Endodermal cell (in vitro differentiated cells): ENCODE data around the gene GUSB. TPM values are rescaled to one million over a fixed set of nuclear protein-coding genes. Genes with fewer than 3 reads are reported as not detected.
"Not testable (repeated sequence)": the region's sequence is repeated elsewhere in the genome, so short reads cannot be mapped to it uniquely, and the experiment has no call there.

Experiments used
- DNase-seq: peaks from one replicate; pipeline ENCODE4 v3.0.0-alpha.2; 2017
- H3K27ac ChIP-seq: 2 replicates; pipeline ENCODE4 v1.5.1; 2013; ENCODE audit warnings: mild to moderate bottlenecking, low read depth, low read length, moderate library complexity
- H3K27me3 ChIP-seq: 2 replicates; pipeline ENCODE4 v1.6.1; 2013; ENCODE audit warnings: mild to moderate bottlenecking, low read length, moderate library complexity; ENCODE audit not compliant: insufficient read depth, control insufficient read depth, poor library complexity, severe bottlenecking
- H3K36me3 ChIP-seq: 2 replicates; pipeline ENCODE4 v1.7.0; 2013; ENCODE audit warnings: mild to moderate bottlenecking, low read length, moderate library complexity; ENCODE audit not compliant: control insufficient read depth, insufficient read depth
- H3K4me1 ChIP-seq: one replicate; pipeline ENCODE4 v1.7.0; 2013; ENCODE audit warnings: low read length; ENCODE audit not compliant: control insufficient read depth, insufficient read depth
- H3K4me3 ChIP-seq: 2 replicates; pipeline ENCODE4 v1.5.1; 2013; ENCODE audit warnings: mild to moderate bottlenecking, low read length, moderate library complexity
- H3K9ac ChIP-seq: 2 replicates; pipeline ENCODE4 v1.6.1; 2013; ENCODE audit warnings: mild to moderate bottlenecking, low read length, moderate library complexity; ENCODE audit not compliant: poor library complexity, severe bottlenecking; ENCODE audit errors: extremely low read depth
- H3K9me3 ChIP-seq: 2 replicates; pipeline ENCODE4 v1.6.1; 2013; ENCODE audit warnings: mild to moderate bottlenecking, low read length, moderate library complexity; ENCODE audit not compliant: control insufficient read depth
- H3K27ac Mint-ChIP-seq: 2 replicates; pipeline ENCODE4 v1.8.0; 2020; ENCODE audit warnings: mixed read lengths
- H3K27me3 Mint-ChIP-seq: 2 replicates; pipeline ENCODE4 v1.8.0; 2021; ENCODE audit warnings: mild to moderate bottlenecking, mixed read lengths; ENCODE audit not compliant: insufficient read depth
- H3K36me3 Mint-ChIP-seq: 2 replicates; pipeline ENCODE4 v1.8.0; 2020; ENCODE audit warnings: low read depth, mixed read lengths
- H3K4me1 Mint-ChIP-seq: 2 replicates; pipeline ENCODE4 v1.8.0; 2020; ENCODE audit warnings: mixed read lengths
- H3K4me3 Mint-ChIP-seq: 2 replicates; pipeline ENCODE4 v1.8.0; 2020; ENCODE audit warnings: mild to moderate bottlenecking, moderate library complexity, mixed read lengths
- H3K9me3 Mint-ChIP-seq: 2 replicates; pipeline ENCODE4 v1.8.0; 2020; ENCODE audit warnings: mild to moderate bottlenecking, mixed read lengths
- WGBS, 2 experiments: methylation state at CpG; one replicate each; pipeline versions ENCODE4 v1.1.5 to v1.1.7; 2013; ENCODE audit warnings: missing lambda C conversion rate in 2 of 2, mixed read lengths in 1 of 2; ENCODE audit not compliant: insufficient coverage in 1 of 2, insufficient read length in 1 of 2; 5-methylcytosine and 5-hydroxymethylcytosine counted together
- total RNA-seq, 2 donors: library from RNA; stranded (reverse); fragmentation: NEBNext Ultra II Directional in 1 of 2; extraction: Animal tissue kit (Norgen Biotek cat#: 25700) in 1 of 2; gene quantifications; 2 replicates in 1 of 2; 3 replicates in 1 of 2; pipeline ENCODE4 v1.2.1, GENCODE V29; 2021
- TF ChIP-seq, protein P1 (sequence below): fragments of 200-600 bp; sonication (generic); conservative IDR thresholded peaks from 2 replicates; pipeline ENCODE4 v1.5.0; 2021; ENCODE audit warnings: antibody characterized with exemption, mild to moderate bottlenecking

The GUSB gene
- total RNA-seq, 2 donors from 2014 or later = 54.5 to 60.6 TPM

DNA sequence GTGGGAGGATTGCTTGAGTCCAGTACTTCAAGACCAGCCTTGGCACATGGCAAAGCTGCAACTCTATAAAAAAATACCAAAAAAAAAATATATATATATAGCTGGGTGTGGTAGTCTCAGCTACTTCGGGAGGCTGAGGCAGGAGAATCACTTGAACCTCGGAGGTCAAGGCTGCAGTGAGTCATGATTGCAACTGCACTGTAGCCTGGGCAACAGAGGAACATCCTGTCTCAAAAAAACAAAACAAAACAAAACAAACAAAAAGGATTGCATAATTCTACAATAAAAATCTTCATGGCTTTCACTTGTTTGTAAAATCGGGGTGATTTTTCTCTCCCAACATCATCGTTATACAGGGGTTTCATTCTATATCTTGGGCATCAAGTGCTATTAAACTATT, 35.1 kb downstream of the GUSB start:
- H3K27ac Mint-ChIP-seq = no peak overlapping the region
- no peak overlapping the region for H3K4me3 ChIP-seq
- H3K9me3 Mint-ChIP-seq = no peaks in the 10 kb centered on the region
- peaks cover 2% of the 10 kb centered on the region for H3K36me3 Mint-ChIP-seq
- TF ChIP-seq, protein P1, sequence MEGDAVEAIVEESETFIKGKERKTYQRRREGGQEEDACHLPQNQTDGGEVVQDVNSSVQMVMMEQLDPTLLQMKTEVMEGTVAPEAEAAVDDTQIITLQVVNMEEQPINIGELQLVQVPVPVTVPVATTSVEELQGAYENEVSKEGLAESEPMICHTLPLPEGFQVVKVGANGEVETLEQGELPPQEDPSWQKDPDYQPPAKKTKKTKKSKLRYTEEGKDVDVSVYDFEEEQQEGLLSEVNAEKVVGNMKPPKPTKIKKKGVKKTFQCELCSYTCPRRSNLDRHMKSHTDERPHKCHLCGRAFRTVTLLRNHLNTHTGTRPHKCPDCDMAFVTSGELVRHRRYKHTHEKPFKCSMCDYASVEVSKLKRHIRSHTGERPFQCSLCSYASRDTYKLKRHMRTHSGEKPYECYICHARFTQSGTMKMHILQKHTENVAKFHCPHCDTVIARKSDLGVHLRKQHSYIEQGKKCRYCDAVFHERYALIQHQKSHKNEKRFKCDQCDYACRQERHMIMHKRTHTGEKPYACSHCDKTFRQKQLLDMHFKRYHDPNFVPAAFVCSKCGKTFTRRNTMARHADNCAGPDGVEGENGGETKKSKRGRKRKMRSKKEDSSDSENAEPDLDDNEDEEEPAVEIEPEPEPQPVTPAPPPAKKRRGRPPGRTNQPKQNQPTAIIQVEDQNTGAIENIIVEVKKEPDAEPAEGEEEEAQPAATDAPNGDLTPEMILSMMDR = no peak
- no peak overlapping the region for H3K4me3 Mint-ChIP-seq
- H3K4me1 ChIP-seq = no peaks in the 10 kb centered on the region
- DNase-seq = no peak
- H3K27me3 ChIP-seq = no peaks in the 10 kb centered on the region
- no peaks in the 10 kb centered on the region for H3K4me1 Mint-ChIP-seq
- no peak overlapping the region for H3K27ac ChIP-seq
- H3K36me3 ChIP-seq = no peaks in the 10 kb centered on the region
- no peaks in the 10 kb centered on the region for H3K9me3 ChIP-seq
- no peak overlapping the region for H3K9ac ChIP-seq
- 95 to 100% methylated on average over 1 to 4 of the region's 4 CpGs for WGBS, 2 experiments
- no peaks in the 10 kb centered on the region for H3K27me3 Mint-ChIP-seq

DNA sequence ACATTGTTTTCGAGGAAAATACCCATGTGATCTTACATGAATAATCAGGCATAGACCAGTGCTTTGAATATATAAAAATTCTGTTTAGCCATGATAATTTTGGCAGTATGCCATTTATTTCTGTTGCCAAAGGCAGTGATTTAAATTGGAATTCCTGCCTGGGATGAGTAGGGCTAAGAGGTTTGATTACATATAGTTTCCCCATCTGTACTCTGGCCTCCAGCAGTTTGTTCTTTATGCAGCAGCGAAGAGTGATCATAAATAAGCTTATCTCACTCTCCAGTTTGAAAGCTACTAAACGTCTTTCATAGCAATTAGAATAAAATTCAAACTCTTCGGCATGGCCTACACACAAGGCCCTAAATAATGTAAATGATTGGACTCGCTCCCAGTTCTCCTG, 36.2 kb downstream of the GUSB start:
- not testable (repeated sequence) for H3K4me3 Mint-ChIP-seq, H3K36me3 ChIP-seq, H3K36me3 Mint-ChIP-seq, H3K9me3 Mint-ChIP-seq, H3K27me3 Mint-ChIP-seq, H3K4me3 ChIP-seq, H3K9me3 ChIP-seq, H3K27me3 ChIP-seq, H3K27ac Mint-ChIP-seq, H3K4me1 ChIP-seq, H3K9ac ChIP-seq, H3K27ac ChIP-seq, H3K4me1 Mint-ChIP-seq, DNase-seq
- 100% methylated on average over 1 of the region's 5 CpGs; no CpG with 5 or more reads in 1 of the 2 experiments for WGBS, 2 experiments

DNA sequence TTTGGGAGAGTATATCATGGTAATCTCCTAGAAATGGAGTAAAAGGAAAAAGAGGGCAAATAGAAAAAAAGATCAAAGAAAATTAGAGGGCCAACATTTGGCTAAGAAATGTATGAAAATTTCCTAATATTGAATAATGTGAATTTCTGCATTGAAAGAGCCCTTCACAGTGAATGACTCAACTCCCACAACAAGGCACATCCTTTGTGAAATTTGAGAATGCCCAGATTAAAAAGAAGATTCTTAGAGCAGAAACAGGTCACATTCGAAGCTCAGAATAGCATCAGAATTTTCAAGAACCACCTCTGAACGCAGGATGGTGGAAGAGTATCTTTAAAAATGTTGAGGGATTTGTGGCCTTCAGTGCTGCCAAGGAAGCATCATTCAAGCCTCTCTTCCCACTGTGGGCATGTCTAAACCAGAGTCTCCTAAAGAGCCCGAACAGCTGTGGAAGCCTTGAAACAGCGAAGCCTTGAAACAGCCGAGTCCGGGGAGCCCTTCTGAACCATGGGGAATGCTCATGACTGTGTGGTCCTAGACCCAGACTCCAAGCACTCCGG, 43.6 kb downstream of the GUSB start:
- TF ChIP-seq, protein P1 = no peak
- Mint-ChIP-seq H3K4me3 (no peak overlapping the region), H3K4me1 (no peaks in the 10 kb centered on the region), H3K36me3 (peaks cover 8% of the 10 kb centered on the region), H3K27ac (no peak overlapping the region), H3K9me3 (no peaks in the 10 kb centered on the region), H3K27me3 (no peaks in the 10 kb centered on the region)
- Histone ChIP-seq H3K9me3 (no peaks in the 10 kb centered on the region), H3K9ac (no peak overlapping the region), H3K4me3 (no peak overlapping the region), H3K36me3 (peaks cover 5% of the 10 kb centered on the region), H3K27me3 (no peaks in the 10 kb centered on the region), H3K4me1 (no peaks in the 10 kb centered on the region), H3K27ac (no peak overlapping the region)
- WGBS, 2 experiments = 93% methylated on average over 5 to 7 of the region's 7 CpGs
- DNase-seq = no peak

DNA sequence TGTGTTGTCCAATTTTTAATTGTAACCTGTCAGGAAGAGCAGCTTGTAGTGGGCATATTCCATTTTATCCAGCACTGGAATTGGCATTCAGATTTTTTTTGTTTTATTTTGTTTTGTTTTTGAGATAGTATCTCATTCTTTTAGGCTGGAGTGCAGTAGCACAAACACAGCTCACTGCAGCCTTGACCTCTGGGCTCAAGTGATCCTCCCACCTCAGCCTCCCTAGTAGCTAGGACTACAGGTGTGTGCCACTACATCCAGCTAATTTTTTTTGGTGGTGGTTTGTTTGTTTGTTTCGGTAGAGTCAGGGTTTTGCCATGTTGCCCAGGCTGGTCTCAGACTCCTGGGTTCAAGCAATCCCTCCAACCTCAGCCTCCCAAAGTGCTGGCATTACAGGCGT, 44.7 kb downstream of the GUSB start:
- no peaks in the 10 kb centered on the region for H3K9me3 ChIP-seq
- H3K9me3 Mint-ChIP-seq = no peaks in the 10 kb centered on the region
- H3K27me3 ChIP-seq = no peaks in the 10 kb centered on the region
- H3K27ac ChIP-seq = no peak overlapping the region
- H3K36me3 Mint-ChIP-seq = peaks cover 8% of the 10 kb centered on the region
- H3K4me3 ChIP-seq = no peak overlapping the region
- no peaks in the 10 kb centered on the region for H3K4me1 Mint-ChIP-seq
- TF ChIP-seq, protein P1 = no peak
- H3K27me3 Mint-ChIP-seq = no peaks in the 10 kb centered on the region
- H3K9ac ChIP-seq = no peak overlapping the region
- peaks cover 5% of the 10 kb centered on the region for H3K36me3 ChIP-seq
- DNase-seq = no peak
- 96 to 100% methylated on average over 1 to 2 of the region's 2 CpGs for WGBS, 2 experiments
- H3K4me1 ChIP-seq = no peaks in the 10 kb centered on the region
- H3K4me3 Mint-ChIP-seq = no peak overlapping the region
- peak overlapping the region; percentile 53 for H3K27ac Mint-ChIP-seq
